ENCODE data around the gene ACTR3C. TPM values are rescaled to one million over a fixed set of nuclear protein-coding genes. Genes with fewer than 3 reads are reported as not detected.

Gene ACTR3C
- total and polyA plus RNA-seq, 4 donors, result 6.8 to 34.2 (median 10.5) TPM

GRCh38 chr7:150327308-150327707 lies 4.0 kb upstream of the ACTR3C start:
- no peak overlapping the region for H3K4me3 ChIP-seq
- ATAC-seq (ENCODE audit: insufficient read depth, low FRiP score), result no peak
- no peak for DNase-seq
- no peak for TF ChIP-seq CTCF (IDR thresholded peaks at IDR 0.05; ENCODE audit: control extremely low read depth, extremely low read depth)
- H3K9me3 ChIP-seq (ENCODE audit: control insufficient read depth in 4 of 4, insufficient read depth in 3 of 4, low read length in 3 of 4), result no peaks in the 10 kb centered on the region
- H3K9ac ChIP-seq (ENCODE audit: insufficient read depth in 1 of 2, low read length in 2 of 2), result no peak overlapping the region
- H3K4me1 ChIP-seq (ENCODE audit: control insufficient read depth in 5 of 5, insufficient read depth in 5 of 5, low read length in 5 of 5), result peaks cover 0 to 33% (median 12%) of the 10 kb centered on the region in 5 donors
- H3K27ac ChIP-seq (ENCODE audit: low read depth in 1 of 2, low read length in 1 of 2), result no peak overlapping the region
- 93 to 95% methylated on average over 3 of the region's 3 CpGs for WGBS, 2 donors
- no peaks in the 10 kb centered on the region for H3K27me3 ChIP-seq (ENCODE audit: control insufficient read depth in 3 of 3, insufficient read depth in 3 of 3, low read length in 2 of 3)
- H3K36me3 ChIP-seq (ENCODE audit: control insufficient read depth in 4 of 4, insufficient read depth in 4 of 4, low read length in 4 of 4), result peaks cover 0 to 20% (median 6%) of the 10 kb centered on the region in 4 donors

GRCh38 chr7:150326657-150327268 lies 3.4 kb upstream of the ACTR3C start:
- H3K9ac ChIP-seq (ENCODE audit: insufficient read depth in 1 of 2, low read length in 2 of 2), result no peak overlapping the region
- H3K4me3 ChIP-seq, result no peak overlapping the region
- no peak for TF ChIP-seq CTCF (IDR thresholded peaks at IDR 0.05; ENCODE audit: control extremely low read depth, extremely low read depth)
- DNase-seq, result no peak
- no peaks in the 10 kb centered on the region for H3K9me3 ChIP-seq (ENCODE audit: control insufficient read depth in 4 of 4, insufficient read depth in 3 of 4, low read length in 3 of 4)
- H3K36me3 ChIP-seq (ENCODE audit: control insufficient read depth in 4 of 4, insufficient read depth in 4 of 4, low read length in 4 of 4), result peaks cover 0 to 20% (median 5%) of the 10 kb centered on the region in 4 donors
- peaks cover 0 to 36% (median 14%) of the 10 kb centered on the region in 5 donors for H3K4me1 ChIP-seq (ENCODE audit: control insufficient read depth in 5 of 5, insufficient read depth in 5 of 5, low read length in 5 of 5)
- H3K27ac ChIP-seq (ENCODE audit: low read depth in 1 of 2, low read length in 1 of 2), result no peak overlapping the region
- ATAC-seq (ENCODE audit: insufficient read depth, low FRiP score), result no peak
- H3K27me3 ChIP-seq (ENCODE audit: control insufficient read depth in 3 of 3, insufficient read depth in 3 of 3, low read length in 2 of 3), result no peaks in the 10 kb centered on the region
- WGBS, 2 donors, result 92 to 94% methylated on average over 4 of the region's 4 CpGs

GRCh38 chr7:150325901-150326300 lies 2.6 kb upstream of the ACTR3C start:
- WGBS, 2 donors, result 82 to 87% methylated on average over 6 of the region's 6 CpGs
- Histone ChIP-seq H3K27ac (ENCODE audit: low read depth in 1 of 2, low read length in 1 of 2) (peak overlapping the region in 1 of 2 donors; percentile 48), H3K36me3 (ENCODE audit: control insufficient read depth in 4 of 4, insufficient read depth in 4 of 4, low read length in 4 of 4) (peaks cover 0 to 20% (median 5%) of the 10 kb centered on the region in 4 donors)

More at GRCh38 chr7:150325901-150326300, 2.6 kb upstream of the ACTR3C start:
- Histone ChIP-seq H3K4me1 (ENCODE audit: control insufficient read depth in 5 of 5, insufficient read depth in 5 of 5, low read length in 5 of 5) (peaks cover 0 to 36% (median 14%) of the 10 kb centered on the region in 5 donors), H3K4me3 (no peak overlapping the region), H3K27me3 (ENCODE audit: control insufficient read depth in 3 of 3, insufficient read depth in 3 of 3, low read length in 2 of 3) (no peaks in the 10 kb centered on the region), H3K9ac (ENCODE audit: insufficient read depth in 1 of 2, low read length in 2 of 2) (no peak overlapping the region), H3K9me3 (ENCODE audit: control insufficient read depth in 4 of 4, insufficient read depth in 3 of 4, low read length in 3 of 4) (no peaks in the 10 kb centered on the region)
- TF ChIP-seq CTCF (IDR thresholded peaks at IDR 0.05; ENCODE audit: control extremely low read depth, extremely low read depth), result no peak
- no peak for ATAC-seq (ENCODE audit: insufficient read depth, low FRiP score)
- DNase-seq, result no peak
